ENCODE measurements around the gene ZNF69.

GRCh38 chr19:11942843-11943108, 55.2 kb downstream of the ZNF69 start:
- TF ChIP-seq, protein P1, sequence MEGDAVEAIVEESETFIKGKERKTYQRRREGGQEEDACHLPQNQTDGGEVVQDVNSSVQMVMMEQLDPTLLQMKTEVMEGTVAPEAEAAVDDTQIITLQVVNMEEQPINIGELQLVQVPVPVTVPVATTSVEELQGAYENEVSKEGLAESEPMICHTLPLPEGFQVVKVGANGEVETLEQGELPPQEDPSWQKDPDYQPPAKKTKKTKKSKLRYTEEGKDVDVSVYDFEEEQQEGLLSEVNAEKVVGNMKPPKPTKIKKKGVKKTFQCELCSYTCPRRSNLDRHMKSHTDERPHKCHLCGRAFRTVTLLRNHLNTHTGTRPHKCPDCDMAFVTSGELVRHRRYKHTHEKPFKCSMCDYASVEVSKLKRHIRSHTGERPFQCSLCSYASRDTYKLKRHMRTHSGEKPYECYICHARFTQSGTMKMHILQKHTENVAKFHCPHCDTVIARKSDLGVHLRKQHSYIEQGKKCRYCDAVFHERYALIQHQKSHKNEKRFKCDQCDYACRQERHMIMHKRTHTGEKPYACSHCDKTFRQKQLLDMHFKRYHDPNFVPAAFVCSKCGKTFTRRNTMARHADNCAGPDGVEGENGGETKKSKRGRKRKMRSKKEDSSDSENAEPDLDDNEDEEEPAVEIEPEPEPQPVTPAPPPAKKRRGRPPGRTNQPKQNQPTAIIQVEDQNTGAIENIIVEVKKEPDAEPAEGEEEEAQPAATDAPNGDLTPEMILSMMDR (IDR thresholded peaks at IDR 0.05) = no peak
- TF ChIP-seq EZH2 (IDR thresholded peaks at IDR 0.05; ENCODE audit: borderline replicate concordance, insufficient read depth, low read depth, low read length, poor library complexity, severe bottlenecking) = no peak

Data from B cell (primary cell).